Right renal pelvis (tissue), 4 donors: ENCODE results near the gene ZCCHC24. TPM values are rescaled to one million over a fixed set of nuclear protein-coding genes. Genes with fewer than 3 reads are reported as not detected.
"Not testable (repeated sequence)": the region's sequence is repeated elsewhere in the genome, so short reads cannot be mapped to it uniquely, and the experiment has no call there.

ENCODE experiments used
- DNase-seq, 4 donors: peaks; one replicate each; pipeline ENCODE4 v3.0.0-alpha.2; 2013; ENCODE audit warnings: low read depth in 4 of 4, low spot score in 3 of 4, missing footprints in 1 of 4
- polyA plus RNA-seq, 4 donors: library from polyadenylated mRNA; unstranded; fragments of 120-200 nt; gene quantifications; one replicate each; pipeline ENCODE4 v1.2.1, GENCODE V29; 2013; ENCODE audit not compliant: insufficient read length in 4 of 4

Gene ZCCHC24
- polyA plus RNA-seq, 4 donors: 25.4 to 27.9 (median 26.1) TPM

- DNase-seq: no peak
Measured at GRCh38 chr10:79350407-79351154, 94.8 kb downstream of the ZCCHC24 start.

GRCh38 chr10:79349766-79350406, 95.5 kb downstream of the ZCCHC24 start:
- DNase-seq: no peak

GRCh38 chr10:79349072-79349491, 96.3 kb downstream of the ZCCHC24 start:
- no peak for DNase-seq

GRCh38 chr10:79348640-79348988, 96.8 kb downstream of the ZCCHC24 start:
- DNase-seq: no peak

- DNase-seq: no peak
Measured at GRCh38 chr10:79347894-79348639, 97.4 kb downstream of the ZCCHC24 start.

GRCh38 chr10:79347226-79347893, 98.1 kb downstream of the ZCCHC24 start, which contains the start of gene PPIF:
Gene PPIF (plus strand): TSS chr10:79347469. CDS start chr10:79347549, 80 bp downstream.
- peak; percentile 77 to 86 (median 83) for DNase-seq

GRCh38 chr10:79346388-79347225, 98.8 kb downstream of the ZCCHC24 start:
- DNase-seq: no peak

- no peak for DNase-seq
Measured at GRCh38 chr10:79346012-79346340, 99.4 kb downstream of the ZCCHC24 start.

GRCh38 chr10:79345241-79346011, 100.0 kb downstream of the ZCCHC24 start:
- no peak for DNase-seq

- no peak for DNase-seq
Measured at GRCh38 chr10:79344502-79345195, 100.8 kb downstream of the ZCCHC24 start.

- no peak for DNase-seq
Measured at GRCh38 chr10:79342811-79343561, 102.4 kb downstream of the ZCCHC24 start.

- no peak for DNase-seq
Measured at GRCh38 chr10:79342295-79342761, 103.1 kb downstream of the ZCCHC24 start.

- DNase-seq: no peak
Measured at GRCh38 chr10:79340646-79341244, 104.7 kb downstream of the ZCCHC24 start.

- no peak for DNase-seq
Measured at GRCh38 chr10:79339266-79339665, 106.2 kb downstream of the ZCCHC24 start.

- not testable (repeated sequence) for DNase-seq
Measured at GRCh38 chr10:79337783-79338469, 107.5 kb downstream of the ZCCHC24 start.

GRCh38 chr10:79336739-79337138, 108.7 kb downstream of the ZCCHC24 start:
- DNase-seq: no peak

- no peak for DNase-seq
Measured at GRCh38 chr10:79336276-79336675, 109.1 kb downstream of the ZCCHC24 start.
